ENCODE data around the gene PTPN21. TPM values are rescaled to one million over a fixed set of nuclear protein-coding genes. Genes with fewer than 3 reads are reported as not detected.

The PTPN21 gene
- total and polyA plus RNA-seq, 2 donors (not counting 3 experiments of a cell fraction or from before 2014, with no cell fraction given) = 9.2 to 16.1 TPM

Small RNA genes within 50 kb of the gene (small RNA-seq; reads per million reads assigned to genes)
- gene RNU4-22P (ENCODE audit: insufficient read depth, insufficient read length, low read depth, low replicate concordance) = not detected

Other genes starting within 250 kb of the PTPN21 start
- gene KCNK10, start 231.7 kb downstream of the PTPN21 start, total RNA-seq = not detected in 2 replicates
- gene KCNK10, start 231.7 kb downstream of the PTPN21 start, polyA plus RNA-seq = not detected in 2 replicates
- gene SPATA7, start 169.3 kb downstream of the PTPN21 start, total RNA-seq = 8.4 and 9.7 TPM in 2 replicates
- gene SPATA7, start 169.3 kb downstream of the PTPN21 start, polyA plus RNA-seq = 4.0 and 4.5 TPM in 2 replicates
- 59.6 and 61.8 TPM in 2 replicates for gene ZC3H14, start 8.0 kb upstream of the PTPN21 start, total RNA-seq
- 61.2 and 62.3 TPM in 2 replicates for gene ZC3H14, start 8.0 kb upstream of the PTPN21 start, polyA plus RNA-seq
- gene EML5, start 237.9 kb upstream of the PTPN21 start, total RNA-seq = 0.09 TPM in 1 of 2 replicates, not detected in the other
- 0.06 TPM in 1 of 2 replicates, not detected in the other for gene EML5, start 237.9 kb upstream of the PTPN21 start, polyA plus RNA-seq

Data from endothelial cell of umbilical vein (primary cell).